Nephron progenitor cell (in vitro differentiated cells): ENCODE data around the gene GRM5.

Experiments used
- DNase-seq: peaks from one replicate; pipeline ENCODE4 v3.0.0; 2021
- H3K27ac Mint-ChIP-seq: 2 replicates; pipeline ENCODE4 v1.8.0; 2021; ENCODE audit warnings: mild to moderate bottlenecking, moderate library complexity, mixed read lengths
- H3K27me3 Mint-ChIP-seq: 2 replicates; pipeline ENCODE4 v1.8.0; 2021; ENCODE audit warnings: mild to moderate bottlenecking, low read depth, mixed read lengths; ENCODE audit not compliant: poor library complexity
- H3K36me3 Mint-ChIP-seq: 2 replicates; pipeline ENCODE4 v1.8.0; 2021; ENCODE audit warnings: low read depth, mixed read lengths
- H3K4me1 Mint-ChIP-seq: 2 replicates; pipeline ENCODE4 v1.8.0; 2021; ENCODE audit warnings: mixed read lengths
- H3K4me3 Mint-ChIP-seq: 2 replicates; pipeline ENCODE4 v1.8.0; 2021; ENCODE audit warnings: mild to moderate bottlenecking, moderate library complexity, mixed read lengths
- H3K9me3 Mint-ChIP-seq: 2 replicates; pipeline ENCODE4 v1.8.0; 2021; ENCODE audit warnings: mild to moderate bottlenecking, moderate library complexity, mixed read lengths
- TF ChIP-seq, protein P1 (sequence below): fragments of 200-600 bp; sonication (generic); IDR thresholded peaks from 2 replicates; pipeline ENCODE4 v1.5.0; 2021; ENCODE audit warnings: antibody characterized with exemption

Gene GRM5

DNA sequence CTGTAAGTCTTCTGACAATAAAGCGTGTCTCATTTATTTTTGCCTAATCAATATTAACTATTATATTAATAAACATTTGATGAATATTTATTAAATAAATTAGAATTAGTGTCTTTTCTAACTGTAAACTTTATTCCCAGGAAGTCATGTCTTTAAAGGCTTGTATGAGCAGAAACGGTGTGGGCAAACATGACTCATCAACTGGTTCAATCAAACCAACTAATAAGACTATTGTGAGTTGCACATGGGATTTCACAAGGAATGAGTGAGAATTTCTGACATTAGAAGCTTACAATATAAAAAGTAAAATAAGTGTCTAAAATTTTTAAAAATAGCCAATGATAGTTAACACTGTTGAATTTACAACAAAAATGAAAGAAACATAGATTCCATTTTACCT is 469.0 kb downstream of the GRM5 start:
- DNase-seq: no peak
- TF ChIP-seq, protein P1, sequence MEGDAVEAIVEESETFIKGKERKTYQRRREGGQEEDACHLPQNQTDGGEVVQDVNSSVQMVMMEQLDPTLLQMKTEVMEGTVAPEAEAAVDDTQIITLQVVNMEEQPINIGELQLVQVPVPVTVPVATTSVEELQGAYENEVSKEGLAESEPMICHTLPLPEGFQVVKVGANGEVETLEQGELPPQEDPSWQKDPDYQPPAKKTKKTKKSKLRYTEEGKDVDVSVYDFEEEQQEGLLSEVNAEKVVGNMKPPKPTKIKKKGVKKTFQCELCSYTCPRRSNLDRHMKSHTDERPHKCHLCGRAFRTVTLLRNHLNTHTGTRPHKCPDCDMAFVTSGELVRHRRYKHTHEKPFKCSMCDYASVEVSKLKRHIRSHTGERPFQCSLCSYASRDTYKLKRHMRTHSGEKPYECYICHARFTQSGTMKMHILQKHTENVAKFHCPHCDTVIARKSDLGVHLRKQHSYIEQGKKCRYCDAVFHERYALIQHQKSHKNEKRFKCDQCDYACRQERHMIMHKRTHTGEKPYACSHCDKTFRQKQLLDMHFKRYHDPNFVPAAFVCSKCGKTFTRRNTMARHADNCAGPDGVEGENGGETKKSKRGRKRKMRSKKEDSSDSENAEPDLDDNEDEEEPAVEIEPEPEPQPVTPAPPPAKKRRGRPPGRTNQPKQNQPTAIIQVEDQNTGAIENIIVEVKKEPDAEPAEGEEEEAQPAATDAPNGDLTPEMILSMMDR: no peak
- Mint-ChIP-seq H3K9me3 (no peaks in the 10 kb centered on the region), H3K4me1 (peaks cover under 1% of the 10 kb centered on the region), H3K4me3 (no peak overlapping the region), H3K27me3 (no peaks in the 10 kb centered on the region), H3K36me3 (no peaks in the 10 kb centered on the region), H3K27ac (no peak overlapping the region)

DNA sequence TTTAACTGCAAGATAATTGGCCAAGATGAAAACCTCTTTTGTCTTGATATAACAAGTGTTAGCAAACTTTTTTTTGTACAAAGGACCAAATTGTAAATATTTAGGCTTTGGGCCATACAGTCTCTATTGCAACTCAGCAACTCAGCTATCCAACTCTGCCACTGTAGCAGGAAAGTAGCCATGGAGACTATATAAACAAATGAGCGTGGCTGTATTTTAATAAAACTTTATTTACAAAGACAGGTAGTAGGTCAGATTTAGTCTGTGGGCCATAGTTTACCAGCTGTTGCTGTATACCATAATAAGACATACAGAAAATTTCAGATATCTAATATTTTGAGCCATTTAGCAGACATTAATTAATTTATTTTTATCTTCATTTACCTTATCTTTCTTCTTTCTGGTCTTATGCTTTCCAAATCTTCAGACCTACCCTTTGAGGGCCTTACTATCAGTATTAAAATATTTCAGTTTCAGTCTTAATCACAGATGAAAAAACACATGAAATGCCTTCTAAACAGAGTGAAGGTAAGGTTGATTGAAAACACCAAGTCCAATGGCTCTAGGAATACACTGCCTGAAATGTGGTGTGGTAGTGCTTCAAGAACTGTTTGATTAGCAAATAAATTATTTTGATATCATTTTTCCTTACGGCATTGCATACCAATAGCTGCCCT is 471.4 kb downstream of the GRM5 start:
- H3K4me3 Mint-ChIP-seq: no peak overlapping the region
- no peaks in the 10 kb centered on the region for H3K4me1 Mint-ChIP-seq
- no peaks in the 10 kb centered on the region for H3K27me3 Mint-ChIP-seq
- no peaks in the 10 kb centered on the region for H3K9me3 Mint-ChIP-seq
- H3K36me3 Mint-ChIP-seq: no peaks in the 10 kb centered on the region
- DNase-seq: no peak
- TF ChIP-seq, protein P1: no peak
- H3K27ac Mint-ChIP-seq: no peak overlapping the region

DNA sequence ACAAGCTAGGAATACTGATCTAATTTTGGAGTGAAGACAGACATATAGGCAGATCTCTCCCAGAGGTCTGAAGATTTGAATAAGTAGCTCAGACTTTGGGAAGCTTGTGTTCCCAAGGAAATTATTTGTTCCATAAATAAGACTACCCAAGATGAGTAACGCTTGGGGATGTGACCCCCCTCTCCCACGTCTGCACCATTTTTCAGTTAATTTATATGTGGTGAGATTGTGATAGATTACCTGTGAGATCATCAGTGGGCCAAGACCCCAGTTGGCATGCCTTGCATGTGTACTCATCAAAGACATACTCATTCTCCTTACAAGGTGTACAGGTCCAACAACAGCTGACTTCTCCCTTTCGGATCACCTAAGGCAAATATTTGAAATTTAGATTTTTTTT is 475.4 kb downstream of the GRM5 start:
- no peaks in the 10 kb centered on the region for H3K4me1 Mint-ChIP-seq
- TF ChIP-seq, protein P1: no peak

DNA sequence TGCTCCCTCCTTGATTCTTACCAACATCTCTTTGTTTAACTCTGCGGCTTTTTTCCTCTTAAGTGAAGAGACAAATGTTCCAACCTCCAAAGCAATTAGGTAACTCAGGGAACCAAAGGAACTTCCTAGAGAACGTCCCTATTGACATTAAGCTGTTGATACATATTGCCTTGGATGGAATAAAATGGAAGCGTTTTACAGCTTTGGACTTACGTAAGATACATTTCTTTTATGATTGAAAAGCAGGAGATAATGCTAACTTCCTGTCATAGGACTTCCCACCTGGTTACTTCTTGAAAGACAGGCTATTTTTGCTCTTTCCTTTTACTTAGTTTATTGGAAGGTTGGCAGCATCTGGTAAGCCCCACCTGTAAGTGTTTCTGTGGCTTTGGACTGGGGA is 482.5 kb downstream of the GRM5 start:
- H3K4me1 Mint-ChIP-seq: no peaks in the 10 kb centered on the region
- TF ChIP-seq, protein P1: no peak
- no peak overlapping the region for H3K4me3 Mint-ChIP-seq
- no peak for DNase-seq
- H3K27me3 Mint-ChIP-seq: peaks cover 3% of the 10 kb centered on the region
- H3K27ac Mint-ChIP-seq: no peak overlapping the region
- no peaks in the 10 kb centered on the region for H3K9me3 Mint-ChIP-seq
- H3K36me3 Mint-ChIP-seq: no peaks in the 10 kb centered on the region

More for the DNA sequence above, 475.4 kb downstream of the GRM5 start:
- no peaks in the 10 kb centered on the region for H3K9me3 Mint-ChIP-seq
- no peaks in the 10 kb centered on the region for H3K27me3 Mint-ChIP-seq
- no peak for DNase-seq
- no peak overlapping the region for H3K4me3 Mint-ChIP-seq
- no peak overlapping the region for H3K27ac Mint-ChIP-seq
- H3K36me3 Mint-ChIP-seq: no peaks in the 10 kb centered on the region

DNA sequence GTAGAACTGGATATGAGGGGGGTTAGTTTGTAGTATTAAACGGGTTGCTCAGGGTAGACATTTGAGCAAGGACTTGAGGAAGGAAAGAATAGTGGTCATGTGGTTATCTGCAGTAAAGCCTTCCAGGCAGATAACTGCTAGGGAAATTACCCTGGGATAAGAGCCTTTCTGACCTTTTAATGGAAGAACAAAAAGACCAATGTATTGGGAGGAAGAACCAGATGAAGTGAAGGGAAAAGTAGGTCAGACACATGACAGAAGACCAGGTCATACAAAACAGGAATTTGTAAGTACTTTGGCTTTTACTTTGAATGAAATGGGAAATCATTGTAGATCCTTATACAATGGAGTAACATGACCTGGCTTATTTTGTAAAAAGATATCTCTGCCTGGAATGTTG is 486.3 kb downstream of the GRM5 start:
- no peaks in the 10 kb centered on the region for H3K36me3 Mint-ChIP-seq
- peaks cover 2% of the 10 kb centered on the region for H3K27me3 Mint-ChIP-seq
- TF ChIP-seq, protein P1: no peak
- no peak for DNase-seq
- H3K27ac Mint-ChIP-seq: no peak overlapping the region
- no peak overlapping the region for H3K4me3 Mint-ChIP-seq
- H3K4me1 Mint-ChIP-seq: no peaks in the 10 kb centered on the region
- H3K9me3 Mint-ChIP-seq: no peaks in the 10 kb centered on the region

DNA sequence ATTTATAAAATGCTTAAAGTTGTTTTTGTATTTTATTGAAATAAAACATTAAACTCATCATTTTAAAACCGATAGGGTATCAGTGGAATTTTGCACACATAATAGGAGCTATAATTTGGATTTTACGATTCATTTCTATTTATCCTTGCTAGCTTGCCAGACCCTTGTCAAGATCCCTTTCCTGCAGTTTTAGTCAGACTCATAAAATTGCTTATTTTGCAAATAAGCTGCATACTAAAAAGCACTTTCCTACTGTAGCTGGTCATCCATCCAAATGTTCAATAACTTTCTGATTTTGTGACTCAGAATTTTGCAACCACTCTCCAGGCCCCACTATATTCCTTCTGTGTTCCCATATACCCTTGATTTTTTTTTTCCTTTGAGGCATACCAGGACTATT is 489.0 kb downstream of the GRM5 start:
- no peak overlapping the region for H3K4me3 Mint-ChIP-seq
- no peaks in the 10 kb centered on the region for H3K36me3 Mint-ChIP-seq
- H3K27me3 Mint-ChIP-seq: no peaks in the 10 kb centered on the region
- no peak for DNase-seq
- no peak overlapping the region for H3K27ac Mint-ChIP-seq
- H3K9me3 Mint-ChIP-seq: no peaks in the 10 kb centered on the region
- H3K4me1 Mint-ChIP-seq: no peaks in the 10 kb centered on the region
- TF ChIP-seq, protein P1: no peak
